IMR-90 (cell line): ENCODE results near the gene NTMT1.

Experiments
- CHD1 ChIP-seq: IDR thresholded peaks from 2 replicates; pipeline ENCODE4 v1.6.1; 2012; ENCODE audit warnings: low read depth, low read length, improper control_type of control experiment
- POLR2A ChIP-seq: IDR thresholded peaks from 2 replicates; pipeline ENCODE4 v1.6.1; 2012; ENCODE audit warnings: mild to moderate bottlenecking, low read depth, low read length
- SMC3 ChIP-seq: fragments of 150-350 bp; IDR thresholded peaks from 2 replicates; pipeline ENCODE4 v1.6.1; 2016; ENCODE audit warnings: low read depth, mild to moderate bottlenecking, antibody characterized with exemption, low read length, moderate library complexity
- TF ChIP-seq, protein P1 (sequence below): conservative IDR thresholded peaks from 2 replicates; pipeline ENCODE4 v1.5.1; 2012; ENCODE audit warnings: mild to moderate bottlenecking, low read depth, low read length, improper control_type of control experiment
- TF ChIP-seq, protein P2 (sequence below): fragments of 150-350 bp; IDR thresholded peaks from 2 replicates; pipeline ENCODE4 v1.6.1; 2017; ENCODE audit warnings: mild to moderate bottlenecking, antibody characterized with exemption, low read length, low read depth

DNA sequence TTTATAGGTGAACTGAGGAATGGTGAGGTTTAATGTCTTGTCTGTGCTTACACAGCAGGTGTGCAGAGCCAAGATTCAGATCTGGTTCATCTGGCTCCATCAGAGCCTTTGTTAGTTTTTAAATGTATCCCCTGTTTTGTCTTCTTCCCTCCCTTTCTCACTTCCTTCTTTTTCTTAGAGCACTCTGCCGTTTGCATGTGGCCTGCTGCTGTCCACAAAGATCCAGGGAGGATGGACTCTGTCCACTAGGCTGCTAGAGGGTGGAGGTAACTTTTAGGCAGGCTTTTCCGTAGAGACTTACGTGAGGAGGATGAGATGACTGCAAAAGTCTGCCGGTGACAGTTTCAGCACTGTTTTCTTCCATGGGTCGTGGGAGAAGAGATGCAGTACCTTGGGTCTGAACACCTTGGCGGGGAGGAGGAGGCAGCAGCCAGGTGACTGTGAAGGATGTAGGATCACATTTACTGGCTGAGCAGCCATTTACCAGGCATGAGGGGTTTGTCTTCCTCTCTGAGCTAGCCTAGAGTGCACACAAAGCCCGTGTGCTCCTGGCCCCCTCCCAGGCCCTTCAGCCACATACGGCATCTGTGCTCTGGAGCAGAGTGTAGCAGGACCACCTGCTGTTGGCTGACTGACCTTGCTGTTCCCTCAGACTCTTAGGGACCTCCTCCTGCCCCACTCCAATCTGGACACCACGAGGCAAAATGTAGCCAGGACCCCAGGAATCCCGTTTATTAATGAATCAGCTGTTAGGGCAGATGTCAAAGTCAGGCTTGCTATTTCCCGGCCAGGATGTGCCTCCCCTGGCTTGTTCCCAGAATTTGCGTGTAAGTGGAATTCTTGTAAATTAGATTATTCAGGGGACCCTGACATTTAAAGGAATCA, 1.8 kb downstream of the NTMT1 start:
- TF ChIP-seq, protein P1, sequence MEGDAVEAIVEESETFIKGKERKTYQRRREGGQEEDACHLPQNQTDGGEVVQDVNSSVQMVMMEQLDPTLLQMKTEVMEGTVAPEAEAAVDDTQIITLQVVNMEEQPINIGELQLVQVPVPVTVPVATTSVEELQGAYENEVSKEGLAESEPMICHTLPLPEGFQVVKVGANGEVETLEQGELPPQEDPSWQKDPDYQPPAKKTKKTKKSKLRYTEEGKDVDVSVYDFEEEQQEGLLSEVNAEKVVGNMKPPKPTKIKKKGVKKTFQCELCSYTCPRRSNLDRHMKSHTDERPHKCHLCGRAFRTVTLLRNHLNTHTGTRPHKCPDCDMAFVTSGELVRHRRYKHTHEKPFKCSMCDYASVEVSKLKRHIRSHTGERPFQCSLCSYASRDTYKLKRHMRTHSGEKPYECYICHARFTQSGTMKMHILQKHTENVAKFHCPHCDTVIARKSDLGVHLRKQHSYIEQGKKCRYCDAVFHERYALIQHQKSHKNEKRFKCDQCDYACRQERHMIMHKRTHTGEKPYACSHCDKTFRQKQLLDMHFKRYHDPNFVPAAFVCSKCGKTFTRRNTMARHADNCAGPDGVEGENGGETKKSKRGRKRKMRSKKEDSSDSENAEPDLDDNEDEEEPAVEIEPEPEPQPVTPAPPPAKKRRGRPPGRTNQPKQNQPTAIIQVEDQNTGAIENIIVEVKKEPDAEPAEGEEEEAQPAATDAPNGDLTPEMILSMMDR = no peak
- TF ChIP-seq POLR2A = no peak
- TF ChIP-seq SMC3 = no peak
- TF ChIP-seq, protein P2, sequence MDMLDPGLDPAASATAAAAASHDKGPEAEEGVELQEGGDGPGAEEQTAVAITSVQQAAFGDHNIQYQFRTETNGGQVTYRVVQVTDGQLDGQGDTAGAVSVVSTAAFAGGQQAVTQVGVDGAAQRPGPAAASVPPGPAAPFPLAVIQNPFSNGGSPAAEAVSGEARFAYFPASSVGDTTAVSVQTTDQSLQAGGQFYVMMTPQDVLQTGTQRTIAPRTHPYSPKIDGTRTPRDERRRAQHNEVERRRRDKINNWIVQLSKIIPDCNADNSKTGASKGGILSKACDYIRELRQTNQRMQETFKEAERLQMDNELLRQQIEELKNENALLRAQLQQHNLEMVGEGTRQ = no peak
- TF ChIP-seq CHD1 = no peak
